Mucosa of rectum (tissue), 2 donors: ENCODE results near the gene SYNPO2.

Source experiments
- H3K27ac ChIP-seq, 2 donors: one replicate each; pipeline ENCODE4 v1.7.0; 2013; ENCODE audit warnings: inconsistent platforms in 2 of 2, low read depth in 2 of 2, low read length in 2 of 2
- H3K27me3 ChIP-seq, 2 donors: one replicate each; pipeline ENCODE4 v1.7.0; 2013; ENCODE audit warnings: low read length in 2 of 2; ENCODE audit not compliant: control insufficient read depth in 2 of 2, insufficient read depth in 2 of 2
- H3K36me3 ChIP-seq, 2 donors: one replicate each; pipeline ENCODE4 v1.7.0; 2013; ENCODE audit warnings: low read length in 2 of 2; ENCODE audit not compliant: control insufficient read depth in 2 of 2, insufficient read depth in 2 of 2
- H3K4me1 ChIP-seq, 2 donors: one replicate each; pipeline ENCODE4 v1.7.0; 2013; ENCODE audit warnings: low read length in 2 of 2, mild to moderate bottlenecking in 1 of 2; ENCODE audit not compliant: control insufficient read depth in 2 of 2, insufficient read depth in 2 of 2
- H3K4me3 ChIP-seq, 2 donors: one replicate each; pipeline ENCODE4 v1.7.0; 2013; ENCODE audit warnings: low read length in 2 of 2
- H3K9ac ChIP-seq, 2 donors: one replicate each; pipeline ENCODE4 v1.7.0; 2013; ENCODE audit warnings: low read length in 2 of 2, low read depth in 1 of 2, mild to moderate bottlenecking in 1 of 2
- H3K9me3 ChIP-seq, 2 donors: one replicate each; pipeline ENCODE4 v1.7.0; 2013; ENCODE audit warnings: low read length in 2 of 2; ENCODE audit not compliant: control insufficient read depth in 2 of 2
- donor health status: healthy.
- donor health status: Normal muscosa, but diverticular disease.

Gene SYNPO2

GRCh38 chr4:119025916-119026661 is 137.4 kb downstream of the SYNPO2 start:
- Histone ChIP-seq H3K4me1 (peaks cover 3 to 4% of the 10 kb centered on the region in 2 donors), H3K4me3 (peak overlapping the region in 1 of 2 donors; percentile 14), H3K27me3 (no peaks in the 10 kb centered on the region), H3K27ac (peak overlapping the region; percentile 77 to 78), H3K9me3 (no peaks in the 10 kb centered on the region), H3K36me3 (peaks cover 0 to 2% of the 10 kb centered on the region in 2 donors), H3K9ac (peak overlapping the region; percentile 43 to 50)

DNA sequence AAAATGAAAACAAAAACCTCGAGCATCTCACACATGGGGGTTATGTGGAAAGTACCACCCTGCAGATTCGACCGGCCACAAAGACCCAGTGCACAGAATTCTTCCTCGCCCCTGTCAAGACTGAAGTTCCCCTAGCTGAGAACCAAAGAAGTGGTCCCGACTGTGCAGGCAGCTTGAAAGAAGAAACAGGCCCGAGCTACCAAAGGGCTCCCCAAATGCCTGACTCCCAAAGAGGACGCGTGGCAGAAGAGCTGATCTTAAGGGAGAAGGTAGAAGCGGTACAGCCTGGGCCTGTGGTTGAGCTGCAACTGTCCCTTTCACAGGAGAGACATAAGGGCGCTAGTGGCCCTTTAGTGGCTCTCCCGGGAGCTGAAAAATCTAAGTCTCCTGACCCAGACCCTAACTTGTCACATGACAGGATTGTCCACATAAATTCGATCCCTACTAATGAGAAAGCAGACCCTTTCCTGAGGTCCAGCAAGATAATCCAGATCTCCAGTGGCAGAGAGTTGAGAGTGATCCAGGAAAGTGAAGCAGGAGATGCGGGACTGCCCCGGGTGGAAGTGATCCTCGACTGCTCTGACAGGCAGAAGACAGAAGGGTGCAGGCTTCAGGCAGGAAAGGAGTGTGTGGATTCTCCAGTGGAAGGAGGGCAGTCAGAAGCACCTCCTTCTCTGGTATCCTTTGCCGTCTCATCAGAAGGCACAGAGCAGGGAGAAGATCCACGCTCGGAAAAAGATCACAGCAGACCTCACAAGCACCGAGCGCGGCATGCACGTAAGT is 138.2 kb downstream of the SYNPO2 start:
- peak overlapping the region; percentile 77 to 78 for H3K27ac ChIP-seq
- peaks cover 3 to 4% of the 10 kb centered on the region in 2 donors for H3K4me1 ChIP-seq
- H3K9me3 ChIP-seq, result no peaks in the 10 kb centered on the region
- H3K27me3 ChIP-seq, result no peaks in the 10 kb centered on the region
- peaks cover 0 to 2% of the 10 kb centered on the region in 2 donors for H3K36me3 ChIP-seq
- peak overlapping the region in 1 of 2 donors; percentile 27 for H3K4me3 ChIP-seq
- peak overlapping the region; percentile 43 to 50 for H3K9ac ChIP-seq

GRCh38 chr4:119027811-119028210 is 139.2 kb downstream of the SYNPO2 start:
- Histone ChIP-seq H3K27me3 (no peaks in the 10 kb centered on the region), H3K27ac (peak overlapping the region; percentile 77 to 78), H3K9me3 (no peaks in the 10 kb centered on the region), H3K4me3 (no peak overlapping the region), H3K9ac (peak overlapping the region in 1 of 2 donors; percentile 52), H3K4me1 (peaks cover 3 to 4% of the 10 kb centered on the region in 2 donors), H3K36me3 (peaks cover 0 to 2% of the 10 kb centered on the region in 2 donors)

DNA sequence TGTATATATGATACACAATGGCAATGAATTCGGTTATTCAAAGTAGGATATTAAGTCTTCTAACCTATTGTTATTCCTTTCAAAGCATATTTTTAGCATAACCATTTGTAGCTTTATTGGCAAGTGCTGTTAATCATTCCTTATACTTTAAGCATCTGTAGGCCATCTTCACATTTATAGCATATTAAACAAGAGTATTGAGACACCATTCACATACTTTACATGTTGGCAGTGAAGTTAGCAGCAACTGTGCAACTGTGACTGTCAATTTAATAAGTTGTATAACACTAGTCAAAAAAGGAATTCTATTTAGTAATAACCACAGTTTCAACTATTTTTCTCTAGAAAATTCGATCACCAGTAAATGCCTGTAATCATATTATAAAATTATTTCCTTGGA is 139.6 kb downstream of the SYNPO2 start:
- H3K4me1 ChIP-seq, result peaks cover 3 to 4% of the 10 kb centered on the region in 2 donors
- H3K9me3 ChIP-seq, result no peaks in the 10 kb centered on the region
- H3K9ac ChIP-seq, result no peak overlapping the region
- H3K27ac ChIP-seq, result no peak overlapping the region
- no peak overlapping the region for H3K4me3 ChIP-seq
- peaks cover 0 to 2% of the 10 kb centered on the region in 2 donors for H3K36me3 ChIP-seq
- H3K27me3 ChIP-seq, result no peaks in the 10 kb centered on the region

DNA sequence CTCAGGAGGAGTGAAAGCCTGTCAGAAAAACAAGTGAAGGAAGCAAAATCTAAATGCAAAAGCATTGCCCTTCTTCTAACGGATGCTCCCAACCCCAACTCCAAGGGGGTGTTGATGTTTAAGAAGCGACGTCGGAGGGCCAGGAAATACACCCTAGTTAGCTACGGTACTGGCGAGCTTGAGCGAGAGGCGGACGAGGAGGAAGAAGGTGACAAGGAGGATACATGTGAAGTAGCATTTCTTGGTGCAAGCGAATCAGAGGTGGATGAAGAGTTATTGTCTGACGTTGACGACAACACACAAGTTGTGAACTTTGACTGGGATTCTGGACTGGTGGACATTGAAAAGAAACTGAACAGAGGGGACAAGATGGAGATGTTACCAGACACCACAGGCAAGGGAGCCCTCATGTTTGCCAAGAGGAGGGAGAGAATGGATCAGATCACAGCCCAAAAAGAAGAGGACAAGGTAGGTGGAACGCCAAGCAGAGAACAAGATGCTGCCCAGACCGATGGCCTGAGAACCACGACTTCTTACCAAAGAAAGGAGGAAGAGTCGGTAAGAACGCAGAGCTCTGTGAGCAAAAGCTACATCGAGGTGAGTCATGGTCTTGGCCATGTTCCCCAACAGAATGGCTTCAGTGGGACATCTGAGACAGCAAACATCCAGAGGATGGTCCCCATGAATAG is 141.3 kb downstream of the SYNPO2 start:
- Histone ChIP-seq H3K27ac (peak overlapping the region in 1 of 2 donors; percentile 28), H3K9me3 (no peaks in the 10 kb centered on the region), H3K4me1 (peaks cover 3 to 4% of the 10 kb centered on the region in 2 donors), H3K36me3 (peaks cover 0 to 2% of the 10 kb centered on the region in 2 donors), H3K27me3 (no peaks in the 10 kb centered on the region), H3K9ac (no peak overlapping the region), H3K4me3 (peak overlapping the region in 1 of 2 donors; percentile 35)

DNA sequence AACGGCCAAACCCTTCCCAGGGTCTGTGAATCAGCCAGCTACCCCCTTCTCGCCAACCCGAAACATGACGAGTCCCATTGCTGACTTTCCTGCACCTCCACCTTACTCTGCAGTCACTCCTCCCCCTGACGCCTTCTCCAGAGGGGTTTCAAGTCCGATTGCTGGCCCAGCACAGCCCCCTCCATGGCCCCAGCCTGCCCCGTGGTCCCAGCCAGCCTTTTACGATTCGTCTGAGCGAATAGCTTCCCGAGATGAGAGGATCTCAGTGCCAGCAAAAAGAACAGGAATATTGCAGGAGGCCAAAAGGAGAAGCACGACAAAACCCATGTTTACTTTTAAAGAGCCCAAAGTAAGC is 141.9 kb downstream of the SYNPO2 start:
- Histone ChIP-seq H3K9ac (no peak overlapping the region), H3K4me1 (peaks cover 0 to under 1% of the 10 kb centered on the region in 2 donors), H3K27me3 (no peaks in the 10 kb centered on the region), H3K36me3 (peaks cover 0 to 2% of the 10 kb centered on the region in 2 donors), H3K4me3 (peak overlapping the region in 1 of 2 donors; percentile 35), H3K27ac (peak overlapping the region in 1 of 2 donors; percentile 28), H3K9me3 (no peaks in the 10 kb centered on the region)

DNA sequence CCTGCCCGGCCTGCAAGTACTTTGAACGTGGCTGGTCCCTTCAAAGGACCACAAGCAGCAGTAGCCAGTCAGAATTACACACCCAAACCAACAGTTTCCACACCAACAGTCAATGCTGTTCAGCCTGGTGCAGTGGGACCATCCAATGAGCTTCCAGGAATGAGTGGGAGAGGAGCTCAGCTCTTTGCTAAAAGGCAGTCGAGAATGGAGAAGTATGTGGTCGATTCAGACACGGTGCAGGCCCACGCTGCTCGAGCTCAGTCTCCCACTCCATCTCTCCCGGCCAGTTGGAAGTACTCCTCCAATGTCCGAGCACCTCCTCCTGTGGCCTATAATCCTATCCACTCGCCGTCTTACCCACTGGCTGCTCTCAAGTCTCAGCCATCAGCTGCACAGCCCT is 142.6 kb downstream of the SYNPO2 start:
- Histone ChIP-seq H3K4me3 (peak overlapping the region in 1 of 2 donors; percentile 32), H3K9ac (no peak overlapping the region), H3K4me1 (no peaks in the 10 kb centered on the region), H3K27me3 (no peaks in the 10 kb centered on the region), H3K36me3 (peaks cover 0 to 2% of the 10 kb centered on the region in 2 donors), H3K27ac (peak overlapping the region in 1 of 2 donors; percentile 28), H3K9me3 (no peaks in the 10 kb centered on the region)

DNA sequence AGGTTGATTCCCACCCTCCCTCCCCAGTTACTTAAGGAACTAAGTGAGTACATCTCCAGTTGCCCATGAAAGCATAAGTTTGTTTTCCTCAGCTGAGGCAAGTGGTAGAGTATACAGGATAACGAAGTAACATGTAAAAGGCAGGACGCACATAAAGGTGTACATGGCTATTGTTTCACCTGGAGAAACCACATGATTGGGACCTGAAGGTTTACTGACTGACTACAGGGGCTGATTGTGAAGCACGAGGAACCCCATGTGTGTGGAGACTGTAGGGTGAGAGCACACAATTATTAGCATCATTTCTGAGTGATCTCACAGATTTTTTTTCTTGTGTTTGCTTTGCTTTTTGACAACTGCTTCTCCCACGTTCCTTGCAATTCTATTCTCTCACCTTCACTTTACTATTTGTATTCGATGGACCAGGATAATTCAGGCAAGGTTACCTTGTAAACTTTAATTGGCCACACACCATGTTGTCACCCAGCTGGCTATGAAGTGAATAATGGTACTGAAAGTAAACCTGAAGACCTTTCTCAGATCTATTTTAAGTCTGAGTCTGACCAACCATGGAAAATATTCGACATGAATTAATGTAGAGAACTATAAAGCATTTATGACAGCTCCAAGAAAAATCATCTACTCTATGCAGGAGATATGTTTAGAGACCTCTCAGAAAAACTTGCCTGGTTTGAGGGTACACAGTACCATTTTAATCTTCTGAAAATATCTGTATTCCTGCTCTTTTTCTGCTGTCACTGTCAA is 144.4 kb downstream of the SYNPO2 start:
- H3K9ac ChIP-seq, result no peak overlapping the region
- H3K9me3 ChIP-seq, result no peaks in the 10 kb centered on the region
- H3K4me3 ChIP-seq, result no peak overlapping the region
- no peaks in the 10 kb centered on the region for H3K4me1 ChIP-seq
- H3K27ac ChIP-seq, result no peak overlapping the region
- no peaks in the 10 kb centered on the region for H3K27me3 ChIP-seq
- H3K36me3 ChIP-seq, result peaks cover 0 to 2% of the 10 kb centered on the region in 2 donors

DNA sequence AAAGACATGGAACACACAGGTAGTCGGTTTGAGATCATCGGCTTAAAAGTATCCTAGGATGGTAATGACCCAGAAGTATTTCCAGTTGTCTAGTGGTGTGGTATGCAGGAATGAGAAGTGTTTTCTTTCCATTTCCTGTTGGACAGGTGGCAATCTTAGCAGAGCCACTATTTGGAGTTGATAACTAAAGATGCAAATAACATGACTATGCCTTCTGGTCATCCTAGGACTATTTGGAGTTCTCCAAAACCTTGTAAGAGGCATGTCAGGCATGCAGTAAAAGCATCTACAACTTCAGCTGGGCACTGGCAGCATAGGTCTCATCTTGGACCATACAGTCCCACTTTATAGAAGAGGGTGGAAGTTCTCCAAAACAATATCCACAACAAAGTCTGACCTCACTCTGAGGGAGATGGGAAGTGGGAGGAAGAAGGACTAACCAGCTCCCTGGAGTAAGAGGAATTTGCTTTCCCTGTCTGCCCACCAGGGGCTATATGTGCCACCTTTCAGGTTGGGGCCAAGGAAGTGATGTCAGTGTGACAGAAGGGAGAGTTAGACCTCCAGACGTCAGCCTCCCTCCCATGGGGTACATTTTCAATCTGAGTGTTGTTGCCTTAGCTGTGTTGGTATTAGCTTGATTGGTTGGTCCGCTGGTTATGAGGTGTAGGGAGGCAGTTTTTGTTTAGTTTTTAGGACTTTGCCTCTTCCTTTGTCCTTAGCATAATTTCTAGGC is 145.8 kb downstream of the SYNPO2 start:
- peak overlapping the region in 1 of 2 donors; percentile 26 for H3K4me3 ChIP-seq
- H3K36me3 ChIP-seq, result peaks cover 0 to 2% of the 10 kb centered on the region in 2 donors
- H3K9me3 ChIP-seq, result no peaks in the 10 kb centered on the region
- no peak overlapping the region for H3K9ac ChIP-seq
- peak overlapping the region; percentile 3 to 33 for H3K27ac ChIP-seq
- no peaks in the 10 kb centered on the region for H3K27me3 ChIP-seq
- no peaks in the 10 kb centered on the region for H3K4me1 ChIP-seq
